Measurements from ENCODE around the gene SH2D4B.

The SH2D4B gene

DNA sequence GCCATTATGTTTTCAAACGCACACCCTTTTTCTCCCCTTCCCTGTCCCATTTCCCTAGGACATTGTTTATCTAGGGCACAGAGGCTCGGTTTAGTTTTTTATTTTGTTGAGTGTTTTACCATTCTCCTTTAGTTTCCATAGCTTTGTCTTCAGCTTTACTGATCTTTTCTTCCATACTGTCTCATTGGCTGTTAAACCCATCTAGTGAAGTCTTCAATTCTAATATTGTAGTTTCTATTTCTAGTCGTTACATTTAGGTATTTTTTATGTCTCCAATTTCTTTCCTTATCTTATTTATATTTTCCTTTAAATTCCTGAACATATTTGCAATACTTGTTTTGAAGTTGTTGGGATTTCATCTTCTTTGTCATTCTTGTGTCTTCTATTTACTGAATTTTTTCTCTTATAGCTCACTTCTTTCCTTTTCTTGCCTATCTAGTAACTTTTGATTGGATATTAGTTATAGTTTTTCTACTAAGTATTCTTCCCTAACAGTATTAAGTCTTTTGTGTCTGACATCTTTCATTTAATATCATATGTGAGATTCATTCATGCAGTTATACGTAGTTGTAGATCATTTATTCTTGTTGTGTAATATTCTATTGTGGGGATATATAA is 41.0 kb upstream of the SH2D4B start:
- TF ChIP-seq, protein P1, sequence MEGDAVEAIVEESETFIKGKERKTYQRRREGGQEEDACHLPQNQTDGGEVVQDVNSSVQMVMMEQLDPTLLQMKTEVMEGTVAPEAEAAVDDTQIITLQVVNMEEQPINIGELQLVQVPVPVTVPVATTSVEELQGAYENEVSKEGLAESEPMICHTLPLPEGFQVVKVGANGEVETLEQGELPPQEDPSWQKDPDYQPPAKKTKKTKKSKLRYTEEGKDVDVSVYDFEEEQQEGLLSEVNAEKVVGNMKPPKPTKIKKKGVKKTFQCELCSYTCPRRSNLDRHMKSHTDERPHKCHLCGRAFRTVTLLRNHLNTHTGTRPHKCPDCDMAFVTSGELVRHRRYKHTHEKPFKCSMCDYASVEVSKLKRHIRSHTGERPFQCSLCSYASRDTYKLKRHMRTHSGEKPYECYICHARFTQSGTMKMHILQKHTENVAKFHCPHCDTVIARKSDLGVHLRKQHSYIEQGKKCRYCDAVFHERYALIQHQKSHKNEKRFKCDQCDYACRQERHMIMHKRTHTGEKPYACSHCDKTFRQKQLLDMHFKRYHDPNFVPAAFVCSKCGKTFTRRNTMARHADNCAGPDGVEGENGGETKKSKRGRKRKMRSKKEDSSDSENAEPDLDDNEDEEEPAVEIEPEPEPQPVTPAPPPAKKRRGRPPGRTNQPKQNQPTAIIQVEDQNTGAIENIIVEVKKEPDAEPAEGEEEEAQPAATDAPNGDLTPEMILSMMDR (IDR thresholded peaks at IDR 0.05; ENCODE audit: low read depth, low read length, missing control alignments), result no peak
- DNase-seq (ENCODE audit: low read depth), result no peak
- H3K4me3 ChIP-seq (ENCODE audit: low read depth, low read length), result no peak overlapping the region

DNA sequence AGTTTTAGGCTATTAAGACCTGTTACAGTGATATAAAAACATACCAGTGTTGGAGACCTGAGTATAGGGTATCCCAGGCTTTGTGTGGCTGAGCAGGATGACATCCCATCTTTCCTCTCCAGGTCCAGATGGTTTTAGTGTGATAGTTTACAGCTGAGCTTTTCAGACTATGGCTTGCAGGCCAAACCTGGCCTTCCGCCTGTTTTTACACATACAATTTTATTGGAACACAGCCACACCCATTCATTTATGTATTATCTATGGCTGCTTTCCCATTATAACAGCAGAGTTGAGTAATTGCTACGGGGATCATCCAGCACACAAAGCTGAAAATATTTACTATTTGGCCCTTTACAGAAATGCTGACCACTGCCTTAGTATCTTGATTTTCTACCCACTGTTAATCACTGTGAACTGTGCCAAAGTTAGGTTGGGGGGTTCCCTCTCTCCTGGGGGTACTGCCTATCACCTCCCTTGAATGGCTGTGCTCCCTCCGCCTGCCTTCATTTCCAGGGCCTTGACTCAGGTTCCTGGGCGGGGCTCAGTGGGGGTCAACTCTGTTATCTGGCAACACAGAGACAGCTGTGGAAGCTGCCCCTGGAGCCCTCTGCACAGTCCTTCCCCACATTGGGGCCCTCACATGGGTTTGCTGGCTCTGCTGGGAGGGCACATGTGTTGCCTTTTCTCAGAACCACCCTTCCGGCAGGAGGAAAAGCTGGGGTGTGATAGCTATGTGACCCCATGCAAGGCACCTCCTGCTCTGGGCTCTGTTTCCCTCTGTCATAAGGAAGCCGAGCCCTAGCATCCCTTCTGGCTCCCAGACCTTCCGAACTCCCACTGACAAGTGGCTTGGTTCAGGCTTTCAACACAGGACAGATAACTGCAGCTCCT is 40.3 kb upstream of the SH2D4B start:
- DNase-seq (ENCODE audit: low read depth), result no peak
- TF ChIP-seq, protein P1 (IDR thresholded peaks at IDR 0.05; ENCODE audit: low read depth, low read length, missing control alignments), result no peak
- H3K4me3 ChIP-seq (ENCODE audit: low read depth, low read length), result no peak overlapping the region

DNA sequence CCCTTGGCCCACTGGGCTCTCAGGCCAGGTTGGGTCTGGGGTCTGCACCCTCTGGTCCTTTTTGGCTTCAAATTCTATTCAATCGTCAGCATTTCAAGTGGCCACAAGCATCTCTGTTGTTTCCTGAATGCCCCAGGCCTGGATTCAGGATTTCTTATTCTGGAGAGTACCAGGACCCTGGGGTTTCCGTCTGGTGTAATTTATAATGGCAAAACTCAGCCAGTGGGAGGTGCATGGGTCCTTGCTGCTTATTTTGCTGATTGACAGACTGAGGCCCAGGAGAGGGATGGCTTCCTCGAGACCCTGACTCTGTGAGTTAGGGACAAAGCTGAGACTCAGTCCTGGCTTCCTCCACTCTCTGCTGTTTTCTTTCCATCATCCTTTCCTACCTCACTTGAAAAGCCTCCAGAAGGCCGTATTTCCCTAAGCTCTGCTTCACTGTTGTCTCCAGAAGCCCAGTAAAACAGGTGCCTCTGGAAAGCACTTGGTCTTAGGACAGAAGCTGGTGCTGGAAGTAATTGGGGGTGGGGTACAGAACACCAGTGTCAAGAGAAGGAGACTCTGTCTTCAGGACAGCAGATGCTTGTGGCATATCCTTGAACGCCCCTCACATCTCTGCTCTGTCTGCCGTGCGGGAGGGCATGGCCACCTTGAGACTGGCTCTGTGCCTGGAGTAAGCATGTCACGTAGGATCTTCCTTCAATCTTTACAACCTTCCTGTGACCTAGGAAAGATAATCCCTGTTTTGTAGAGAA is 39.4 kb upstream of the SH2D4B start:
- TF ChIP-seq, protein P1 (IDR thresholded peaks at IDR 0.05; ENCODE audit: low read depth, low read length, missing control alignments), result no peak
- no peak for DNase-seq (ENCODE audit: low read depth)
- no peak overlapping the region for H3K4me3 ChIP-seq (ENCODE audit: low read depth, low read length)

GRCh38 chr10:80498833-80499741 is 38.6 kb upstream of the SH2D4B start:
- no peak overlapping the region for H3K4me3 ChIP-seq (ENCODE audit: low read depth, low read length)
- DNase-seq (ENCODE audit: low read depth), result no peak
- TF ChIP-seq, protein P1 (IDR thresholded peaks at IDR 0.05; ENCODE audit: low read depth, low read length, missing control alignments), result no peak

GRCh38 chr10:80500572-80501380 is 36.9 kb upstream of the SH2D4B start:
- no peak overlapping the region for H3K4me3 ChIP-seq (ENCODE audit: low read depth, low read length)
- DNase-seq (ENCODE audit: low read depth), result no peak
- TF ChIP-seq, protein P1 (IDR thresholded peaks at IDR 0.05; ENCODE audit: low read depth, low read length, missing control alignments), result no peak
